HG02798 (cell line): ENCODE data around the gene CREM.

Experiments used
- ATAC-seq: cut with Tn5 transposase; IDR thresholded peaks from one replicate; pipeline ENCODE4 v1.9.1; 2021; ENCODE audit warnings: mild to moderate bottlenecking; ENCODE audit not compliant: unreplicated experiment, poor library complexity

Gene CREM

GRCh38 chr10:35257057-35257983 is 130.7 kb downstream of the CREM start:
- no peak for ATAC-seq

GRCh38 chr10:35259769-35260397 is 133.2 kb downstream of the CREM start:
- ATAC-seq = no peak

- ATAC-seq = no peak
Observed at GRCh38 chr10:35262436-35262835, 135.8 kb downstream of the CREM start.
